Ovary (tissue), 9 donors: ENCODE measurements around the gene HSPA12B. TPM values are rescaled to one million over a fixed set of nuclear protein-coding genes. Genes with fewer than 3 reads are reported as not detected.

Experiments
- DNase-seq, 5 donors: peaks; one replicate each; pipeline ENCODE4 v3.0.0-alpha.2; 2019 to 2020
- H3K27ac ChIP-seq, 2 donors: fragments of 200-600 bp; one replicate each; pipeline versions ENCODE4 v1.5.1 to v1.8.0; 2019 to 2022
- H3K27me3 ChIP-seq: fragments of 200-600 bp; one replicate; pipeline ENCODE4 v1.8.0; 2022
- H3K36me3 ChIP-seq: fragments of 200-600 bp; sonication (generic); one replicate; pipeline ENCODE4 v1.5.1; 2019
- H3K4me1 ChIP-seq: one replicate; pipeline ENCODE4 v1.8.1; 2013; ENCODE audit warnings: mild to moderate bottlenecking, moderate library complexity; ENCODE audit not compliant: insufficient read depth
- H3K4me3 ChIP-seq: fragments of 200-600 bp; sonication (generic); one replicate; pipeline ENCODE4 v1.5.1; 2017
- H3K9me3 ChIP-seq, 2 donors: fragments of 200-600 bp in 1 of 2; sonication (generic) in 1 of 2; one replicate each; pipeline versions ENCODE4 v1.5.1 to v1.8.1; 2013 to 2019; ENCODE audit warnings: mild to moderate bottlenecking in 1 of 2, moderate library complexity in 1 of 2
- EP300 ChIP-seq: sonication (generic); formaldehyde crosslinking; IDR thresholded peaks from one replicate; pipeline ENCODE4 v1.6.1; 2017; ENCODE audit warnings: antibody characterized with exemption
- POLR2A ChIP-seq: fragments of 450-650 bp; IDR thresholded peaks from one replicate; pipeline ENCODE4 v1.6.1; 2017; ENCODE audit warnings: antibody characterized with exemption, mild to moderate bottlenecking, moderate library complexity
- WGBS, 3 donors: extraction: QIAGEN DNeasy Blood & Tissue Kit in 1 of 3; methylation state at CpG; one replicate each; pipeline versions ENCODE4 v1.1.5 to v1.1.7; 2013 to 2017; 5-methylcytosine and 5-hydroxymethylcytosine counted together
- intact Hi-C, 4 donors: fragments of 100-400 bp; cut with DNase I; formaldehyde crosslinking; loops; one replicate each; pipeline versions ENCODE4 v1.11.0 to v1.15.1; 2022 to 2023
- polyA plus RNA-seq, 2 donors: library from polyadenylated mRNA; stranded (reverse); fragments of 200-250 nt in 1 of 2; fragments of 350-450 nt in 1 of 2; fragmentation: Illumina TruSeq in 1 of 2; extraction: RNeasy Lipid Tissue Mini Kit (QIAGEN cat#74804) in 1 of 2; gene quantifications; one replicate each; pipeline ENCODE4 v1.2.3, GENCODE V29; 2013 to 2014
- total RNA-seq, 7 donors: library from RNA; depleted of rRNA in 2 of 7; stranded (reverse); fragments of >200 nt in 2 of 7; fragmentation: NEBNext Ultra II Directional in 3 of 7; extraction: Animal tissue kit (Norgen Biotek cat#: 25700) in 3 of 7; gene quantifications; one replicate each; pipeline versions ENCODE4 v1.1.0 to v1.2.4, GENCODE V29; 2016 to 2023
- TF ChIP-seq, protein P1 (sequence below), 3 donors: fragments of 450-650 bp in 2 of 3; fragments of 200-600 bp in 1 of 3; IDR thresholded peaks; one replicate each; pipeline versions ENCODE4 v1.5.1 to v1.8.0; 2016 to 2022; ENCODE audit warnings: antibody characterized with exemption in 3 of 3, mild to moderate bottlenecking in 1 of 3
- donor health status: DM: no; HTN: no; CAD: no; lungs with moderate emphysema.
- donor health status: DM: no; HTN: no; CAD: no.
- donor health status: Bipolar disorder and iron deficiency.
- donor health status: DM: yes; HTN: yes; CAD: no.
- donor health status: DM: no; HTN: no; CAD: no.
- donor health status: DM: yes; HTN: yes; CAD: no.

HSPA12B gene
- total and polyA plus RNA-seq, 9 donors, result 4.6 to 22.8 (median 7.4) TPM

DNA sequence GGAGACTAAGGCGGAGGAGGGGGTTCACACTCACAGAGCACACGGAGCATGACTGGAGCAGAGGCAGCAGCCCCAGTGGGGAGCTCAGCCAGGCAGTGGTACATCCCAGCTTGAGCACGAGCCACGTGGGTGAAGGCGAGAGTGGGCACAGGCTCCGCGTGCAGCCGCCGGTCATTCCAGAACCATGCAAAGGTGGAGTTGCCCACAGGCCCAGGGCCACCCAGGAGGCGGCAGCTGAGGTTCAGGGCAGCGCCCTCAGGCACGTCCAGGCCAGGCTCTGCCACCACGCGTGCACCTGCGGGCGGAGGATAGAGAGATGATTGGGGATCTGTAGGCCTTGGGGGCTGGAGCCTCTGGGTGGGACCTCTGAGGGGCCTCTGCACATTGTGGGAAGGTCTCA is 41.2 kb upstream of the HSPA12B start:
- no peaks in the 10 kb centered on the region for H3K27me3 ChIP-seq
- peaks cover 5% of the 10 kb centered on the region for H3K4me1 ChIP-seq
- intact Hi-C loops, result no loop called here
- DNase-seq, result no peak
- TF ChIP-seq POLR2A (no peak), EP300 (no peak)
- TF ChIP-seq, protein P1, sequence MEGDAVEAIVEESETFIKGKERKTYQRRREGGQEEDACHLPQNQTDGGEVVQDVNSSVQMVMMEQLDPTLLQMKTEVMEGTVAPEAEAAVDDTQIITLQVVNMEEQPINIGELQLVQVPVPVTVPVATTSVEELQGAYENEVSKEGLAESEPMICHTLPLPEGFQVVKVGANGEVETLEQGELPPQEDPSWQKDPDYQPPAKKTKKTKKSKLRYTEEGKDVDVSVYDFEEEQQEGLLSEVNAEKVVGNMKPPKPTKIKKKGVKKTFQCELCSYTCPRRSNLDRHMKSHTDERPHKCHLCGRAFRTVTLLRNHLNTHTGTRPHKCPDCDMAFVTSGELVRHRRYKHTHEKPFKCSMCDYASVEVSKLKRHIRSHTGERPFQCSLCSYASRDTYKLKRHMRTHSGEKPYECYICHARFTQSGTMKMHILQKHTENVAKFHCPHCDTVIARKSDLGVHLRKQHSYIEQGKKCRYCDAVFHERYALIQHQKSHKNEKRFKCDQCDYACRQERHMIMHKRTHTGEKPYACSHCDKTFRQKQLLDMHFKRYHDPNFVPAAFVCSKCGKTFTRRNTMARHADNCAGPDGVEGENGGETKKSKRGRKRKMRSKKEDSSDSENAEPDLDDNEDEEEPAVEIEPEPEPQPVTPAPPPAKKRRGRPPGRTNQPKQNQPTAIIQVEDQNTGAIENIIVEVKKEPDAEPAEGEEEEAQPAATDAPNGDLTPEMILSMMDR (IDR thresholded peaks at IDR 0.05), result no peak
- 86 to 92% (median 92%) methylated on average over 12 to 16 of the region's 16 CpGs for WGBS, 3 donors
- H3K27ac ChIP-seq, result no peak overlapping the region
- H3K9me3 ChIP-seq, result no peaks in the 10 kb centered on the region
- no peak overlapping the region for H3K4me3 ChIP-seq
- H3K36me3 ChIP-seq, result no peaks in the 10 kb centered on the region

DNA sequence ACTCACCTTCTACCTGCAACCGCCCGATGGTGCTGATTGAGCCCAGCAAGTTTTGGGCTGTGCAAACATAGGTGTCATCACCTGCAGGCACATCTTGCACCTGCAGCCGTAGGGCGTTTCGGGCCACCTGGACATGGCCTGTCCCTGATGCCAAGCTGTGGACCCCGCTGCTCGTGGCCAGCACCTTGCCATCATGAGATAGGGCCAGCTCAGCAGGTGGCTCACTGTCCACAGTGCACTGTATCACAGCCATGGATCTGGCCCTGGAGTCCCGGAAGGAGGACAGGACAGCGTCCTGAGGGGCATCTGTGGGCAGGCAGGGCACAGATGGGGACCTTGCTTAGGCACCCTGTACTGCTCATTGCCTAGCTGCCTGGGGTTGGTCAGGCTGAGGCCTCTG is 40.6 kb upstream of the HSPA12B start:
- WGBS, 3 donors, result 92 to 97% (median 96%) methylated on average over 9 of the region's 9 CpGs
- H3K9me3 ChIP-seq, result no peaks in the 10 kb centered on the region
- H3K36me3 ChIP-seq, result no peaks in the 10 kb centered on the region
- no peak overlapping the region for H3K4me3 ChIP-seq
- no peak for DNase-seq
- intact Hi-C loops, result no loop called here
- H3K27me3 ChIP-seq, result no peaks in the 10 kb centered on the region
- H3K4me1 ChIP-seq, result peaks cover 2% of the 10 kb centered on the region
- TF ChIP-seq EP300 (no peak), POLR2A (no peak)
- TF ChIP-seq, protein P1 (IDR thresholded peaks at IDR 0.05), result no peak
- H3K27ac ChIP-seq, result no peak overlapping the region

DNA sequence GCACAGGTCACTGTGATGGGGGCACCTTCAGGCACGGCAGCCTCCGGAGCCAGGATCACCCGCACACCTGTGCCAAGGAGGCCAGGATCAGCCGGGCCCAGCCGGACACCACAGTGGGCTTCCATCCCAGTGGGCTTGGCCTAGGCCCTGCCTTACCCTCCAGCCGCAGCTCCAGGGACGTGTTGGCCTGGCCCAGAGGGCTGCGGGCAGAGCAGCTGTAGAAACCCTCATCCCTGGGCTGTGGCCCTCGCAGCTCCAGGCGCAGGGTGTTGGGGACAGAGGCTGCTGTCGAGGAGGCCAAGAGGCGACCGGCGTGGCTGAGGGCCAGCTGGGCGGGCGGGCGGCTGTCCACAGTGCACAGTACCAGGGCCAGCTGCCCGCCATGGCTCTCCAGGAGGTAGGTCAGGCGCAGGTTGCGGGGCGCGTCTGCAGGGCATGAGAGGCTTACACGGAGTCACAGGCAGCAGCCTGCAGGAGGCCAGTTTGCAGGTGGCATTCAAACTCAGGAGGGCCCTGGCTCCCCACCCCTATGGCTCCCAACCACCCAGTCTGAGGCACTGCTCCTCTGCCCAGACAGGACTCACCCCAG is 39.7 kb upstream of the HSPA12B start:
- no peak for DNase-seq
- H3K4me3 ChIP-seq, result no peak overlapping the region
- H3K27me3 ChIP-seq, result no peaks in the 10 kb centered on the region
- no peaks in the 10 kb centered on the region for H3K9me3 ChIP-seq
- H3K27ac ChIP-seq, result no peak overlapping the region
- no peak for TF ChIP-seq POLR2A
- no peak for TF ChIP-seq EP300
- TF ChIP-seq, protein P1 (IDR thresholded peaks at IDR 0.05), result no peak
- no peaks in the 10 kb centered on the region for H3K36me3 ChIP-seq
- intact Hi-C loops, result no loop called here
- H3K4me1 ChIP-seq, result no peaks in the 10 kb centered on the region
- WGBS, 3 donors, result 90 to 94% (median 91%) methylated on average over 22 to 23 of the region's 23 CpGs

DNA sequence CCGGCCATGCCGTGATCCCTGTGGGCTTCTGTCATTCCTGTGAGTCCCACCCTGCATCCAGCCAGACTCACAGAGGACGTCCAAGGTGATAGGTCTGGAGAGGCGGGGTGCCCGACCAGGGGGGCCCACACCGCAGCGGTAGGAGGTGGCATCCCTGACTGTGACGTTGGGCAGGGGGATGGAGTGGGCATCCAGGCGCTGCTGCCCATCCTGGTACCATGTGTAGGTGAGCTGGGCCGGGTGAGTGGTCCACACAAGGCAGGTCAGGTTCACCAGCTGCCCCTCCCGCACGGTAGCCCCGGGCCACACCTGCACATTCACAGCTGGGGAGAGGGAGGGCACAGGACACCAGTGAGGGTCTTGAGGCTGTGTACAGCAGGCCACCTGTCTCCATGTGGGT is 39.1 kb upstream of the HSPA12B start:
- 91 to 96% (median 91%) methylated on average over 13 of the region's 13 CpGs for WGBS, 3 donors
- TF ChIP-seq POLR2A (no peak), EP300 (no peak)
- TF ChIP-seq, protein P1 (IDR thresholded peaks at IDR 0.05), result no peak
- H3K4me1 ChIP-seq, result no peaks in the 10 kb centered on the region

More for the DNA sequence above, 39.1 kb upstream of the HSPA12B start:
- DNase-seq, result no peak
- intact Hi-C loops, result no loop called here
- Histone ChIP-seq H3K27me3 (no peaks in the 10 kb centered on the region), H3K9me3 (no peaks in the 10 kb centered on the region), H3K4me3 (no peak overlapping the region), H3K27ac (no peak overlapping the region), H3K36me3 (no peaks in the 10 kb centered on the region)
